LNCAP (cell line): ENCODE data around the gene POMP.

ENCODE experiments used
- TF ChIP-seq, protein P1 (sequence below): fragments of 450-650 bp; IDR thresholded peaks from 2 replicates; pipeline ENCODE4 v1.5.1; 2017; ENCODE audit warnings: mild to moderate bottlenecking

Gene POMP

DNA sequence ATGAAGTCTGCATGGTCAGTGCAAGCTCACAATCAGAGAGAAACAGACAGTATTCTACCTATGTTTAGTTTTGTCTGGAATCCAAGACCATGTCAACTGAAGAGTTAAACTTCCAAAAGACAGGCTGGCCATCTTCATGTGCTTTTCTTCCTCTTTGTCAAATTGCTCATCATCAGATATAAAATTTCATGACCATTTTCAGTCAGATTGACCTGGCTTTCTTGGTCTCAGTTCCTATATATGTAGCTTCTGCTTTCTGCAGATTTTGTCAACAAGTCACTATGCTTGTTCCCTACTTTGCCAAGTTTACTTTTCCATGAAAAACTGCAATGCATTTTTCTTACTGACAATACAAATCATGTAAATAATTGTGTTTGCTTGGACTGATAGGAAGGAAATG, 46.0 kb downstream of the POMP start:
- TF ChIP-seq, protein P1, sequence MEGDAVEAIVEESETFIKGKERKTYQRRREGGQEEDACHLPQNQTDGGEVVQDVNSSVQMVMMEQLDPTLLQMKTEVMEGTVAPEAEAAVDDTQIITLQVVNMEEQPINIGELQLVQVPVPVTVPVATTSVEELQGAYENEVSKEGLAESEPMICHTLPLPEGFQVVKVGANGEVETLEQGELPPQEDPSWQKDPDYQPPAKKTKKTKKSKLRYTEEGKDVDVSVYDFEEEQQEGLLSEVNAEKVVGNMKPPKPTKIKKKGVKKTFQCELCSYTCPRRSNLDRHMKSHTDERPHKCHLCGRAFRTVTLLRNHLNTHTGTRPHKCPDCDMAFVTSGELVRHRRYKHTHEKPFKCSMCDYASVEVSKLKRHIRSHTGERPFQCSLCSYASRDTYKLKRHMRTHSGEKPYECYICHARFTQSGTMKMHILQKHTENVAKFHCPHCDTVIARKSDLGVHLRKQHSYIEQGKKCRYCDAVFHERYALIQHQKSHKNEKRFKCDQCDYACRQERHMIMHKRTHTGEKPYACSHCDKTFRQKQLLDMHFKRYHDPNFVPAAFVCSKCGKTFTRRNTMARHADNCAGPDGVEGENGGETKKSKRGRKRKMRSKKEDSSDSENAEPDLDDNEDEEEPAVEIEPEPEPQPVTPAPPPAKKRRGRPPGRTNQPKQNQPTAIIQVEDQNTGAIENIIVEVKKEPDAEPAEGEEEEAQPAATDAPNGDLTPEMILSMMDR, result no peak

DNA sequence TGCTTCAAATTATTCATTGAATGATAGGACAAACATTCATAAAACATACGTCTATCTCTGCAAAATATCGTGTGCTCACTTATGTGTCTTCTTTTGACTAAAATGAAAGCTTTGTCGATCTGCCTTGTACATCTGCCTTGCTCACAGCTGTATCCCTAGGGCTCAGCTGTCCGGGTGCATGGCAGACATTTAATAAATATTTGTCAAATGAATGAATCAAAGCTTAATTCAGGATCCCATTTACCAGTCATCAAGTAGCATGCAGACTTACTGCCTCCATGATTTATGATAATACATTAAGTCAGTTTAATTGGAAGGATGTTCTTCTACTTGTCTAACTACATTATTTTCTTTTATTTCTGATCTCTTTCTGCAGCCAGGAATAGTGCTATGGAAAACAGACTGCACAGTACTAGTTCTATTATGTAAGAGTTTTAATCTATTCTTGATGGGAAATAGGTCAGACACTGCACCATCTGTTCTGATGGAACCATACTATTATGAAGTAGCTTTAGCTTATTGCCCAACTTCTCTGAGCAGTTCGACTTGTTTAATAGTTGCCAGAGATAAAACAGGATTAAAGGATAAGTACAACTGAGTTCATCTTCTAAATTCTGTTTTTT, 46.6 kb downstream of the POMP start:
- TF ChIP-seq, protein P1, result no peak

DNA sequence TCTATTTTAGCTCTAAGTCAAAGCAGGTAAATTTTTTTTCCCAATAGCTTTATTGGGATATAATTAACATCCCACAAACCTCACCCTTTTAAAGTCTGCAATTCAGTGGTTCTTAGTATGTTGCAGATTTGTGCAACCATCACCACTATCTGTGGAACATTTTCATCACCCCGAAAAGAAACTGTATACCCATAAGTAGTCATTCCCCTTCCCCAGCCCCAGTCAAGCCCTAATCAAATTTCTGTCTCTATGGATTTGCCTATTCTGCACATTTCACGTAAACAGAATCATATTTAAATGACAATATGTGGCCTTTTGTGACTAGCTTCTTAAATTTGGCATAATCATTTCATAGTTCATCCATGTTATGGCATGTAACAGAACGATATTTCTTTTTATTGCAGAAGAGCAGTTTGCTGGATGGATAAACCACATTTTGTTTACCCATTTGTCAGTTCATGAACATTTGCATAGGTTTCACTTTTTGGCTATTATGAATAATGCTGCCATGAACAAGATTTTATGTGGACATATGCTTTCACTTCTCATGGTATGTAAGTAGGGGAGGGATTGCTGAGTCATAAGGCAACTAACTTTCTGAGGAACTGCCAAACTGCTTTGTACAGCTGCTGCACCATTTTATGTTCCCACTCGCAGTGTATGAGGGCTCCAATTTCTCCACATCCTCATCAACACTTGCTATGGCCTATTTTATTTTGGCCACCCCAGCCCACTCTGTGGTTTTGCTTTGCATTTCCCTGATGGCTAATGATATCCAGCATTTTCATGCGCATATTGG, 48.9 kb downstream of the POMP start:
- TF ChIP-seq, protein P1, result no peak

- TF ChIP-seq, protein P1, result no peak
Observed at GRCh38 chr13:28710161-28710560, 51.2 kb downstream of the POMP start.

DNA sequence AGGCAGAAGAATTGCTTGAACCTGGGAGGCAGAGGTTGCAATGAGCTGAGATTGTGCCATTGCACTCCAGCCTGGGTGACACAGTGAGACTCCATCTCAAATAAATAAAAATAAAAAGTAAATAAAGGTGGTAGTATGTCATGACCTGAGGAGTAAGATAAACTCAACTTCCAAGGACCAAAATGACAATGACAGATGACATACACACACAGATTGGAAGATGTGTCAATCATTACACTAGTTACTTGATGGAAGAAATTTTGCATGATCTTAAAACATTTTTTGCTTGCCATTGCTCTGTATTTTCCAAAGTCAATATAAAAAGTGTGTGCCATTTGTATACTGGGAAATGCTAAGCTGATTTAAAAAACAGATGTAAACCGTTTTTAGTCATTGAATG, 55.7 kb downstream of the POMP start:
- TF ChIP-seq, protein P1, result no peak

DNA sequence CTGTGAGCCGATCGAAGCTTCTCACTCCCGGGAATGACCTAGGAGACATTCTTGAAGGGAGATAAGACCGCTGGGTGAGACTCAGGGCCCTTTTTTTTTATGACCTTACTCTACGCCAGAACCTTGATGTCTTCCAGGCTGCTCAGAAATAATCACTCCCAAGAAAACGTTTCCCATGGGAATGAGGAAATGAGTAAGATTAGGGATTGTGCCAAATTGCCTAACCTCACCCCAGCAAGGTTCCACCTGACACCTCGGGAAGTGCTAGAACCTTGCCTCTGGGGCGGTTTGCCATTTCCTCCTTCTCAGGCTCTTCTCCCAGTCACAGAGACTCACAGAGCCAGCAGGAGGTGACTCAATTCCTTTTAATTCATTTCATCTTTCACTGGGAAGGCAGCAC, 57.6 kb downstream of the POMP start:
- TF ChIP-seq, protein P1, result no peak

- TF ChIP-seq, protein P1, result no peak
Observed at GRCh38 chr13:28717170-28717569, 58.2 kb downstream of the POMP start.
